DOHH2 (cell line): ENCODE results near the gene CPXM2.

Source experiments
- CTCF ChIP-seq: fragments of 200-600 bp; sonication (generic); IDR thresholded peaks from one replicate; pipeline ENCODE4 v1.5.1; 2014; ENCODE audit warnings: antibody characterized with exemption, mild to moderate bottlenecking, low read depth, low read length; ENCODE audit not compliant: poor library complexity, severe bottlenecking
- EZH2phosphoT487 ChIP-seq: fragments of 200-600 bp; sonication (generic); IDR thresholded peaks from 2 replicates; pipeline ENCODE4 v1.6.1; 2017; ENCODE audit warnings: borderline replicate concordance, mild to moderate bottlenecking, antibody characterized with exemption, low read length, moderate library complexity, mixed read lengths

GRCh38 chr10:123777881-123778280, 113.7 kb downstream of the CPXM2 start:
- TF ChIP-seq CTCF (no peak), EZH2phosphoT487 (no peak)
